Endothelial cell of umbilical vein (primary cell): ENCODE measurements around the gene PLBD2. TPM values are rescaled to one million over a fixed set of nuclear protein-coding genes. Genes with fewer than 3 reads are reported as not detected.

Experiments
- BruUV-seq: library from RNA; stranded (reverse); fragments of 400-500 nt; replicated peaks from 2 replicates; lab custom pipeline; 2021; lab: Mats Ljungman, UMichigan
- CTCF ChIA-PET: fragments of 300-600, 350-600 bp; sonication (Branson Sonifier 250); formaldehyde crosslinking; loops from one replicate; lab custom pipeline; 2021; ENCODE audit warnings: antibody characterized with exemption, inconsistent platforms; lab: Charles Lee
- POLR2A ChIA-PET: fragments of 300-600, 350-600 bp; sonication (Branson Sonifier 250); formaldehyde crosslinking; loops from one replicate; lab custom pipeline; 2021; ENCODE audit warnings: antibody characterized with exemption, inconsistent platforms; lab: Charles Lee
- DNase-seq: peaks from one replicate; pipeline ENCODE4 v3.0.0-alpha.2; 2011; ENCODE audit warnings: low read depth, low spot score
- FAIRE-seq: peaks from 2 replicates; lab custom pipeline; 2011; peaks lifted over from hg19 to GRCh38; lab: Jason Lieb, UNC
- H2AFZ ChIP-seq: 2 replicates; pipeline ENCODE4 v1.6.0; 2012; ENCODE audit warnings: low read depth, low read length, control low read depth, inconsistent platforms
- H3K27ac ChIP-seq: 2 replicates; pipeline ENCODE4 v1.5.1; 2011; ENCODE audit warnings: low read depth, mild to moderate bottlenecking, control low read depth, low read length, moderate library complexity; ENCODE audit not compliant: insufficient read depth
- H3K27me3 ChIP-seq, 2 experiments: 2 replicates each; pipeline versions ENCODE4 v1.6.0 to v1.6.1; 2011; ENCODE audit warnings: low read length in 2 of 2, mixed read lengths in 1 of 2; ENCODE audit not compliant: control insufficient read depth in 2 of 2, insufficient read depth in 2 of 2
- H3K36me3 ChIP-seq, 2 experiments: 2 replicates in 1 of 2; 3 replicates in 1 of 2; pipeline ENCODE4 v1.5.1; 2011; ENCODE audit warnings: low read length in 2 of 2, mild to moderate bottlenecking in 1 of 2, moderate library complexity in 1 of 2; ENCODE audit not compliant: control insufficient read depth in 2 of 2, insufficient read depth in 2 of 2; ENCODE audit errors: extremely low read depth in 1 of 2
- H3K4me1 ChIP-seq: 3 replicates; pipeline ENCODE4 v1.5.1; 2011; ENCODE audit warnings: mild to moderate bottlenecking, low read length; ENCODE audit not compliant: control insufficient read depth, insufficient read depth; ENCODE audit errors: extremely low read depth
- H3K4me2 ChIP-seq: 2 replicates; pipeline ENCODE4 v1.6.1; 2011; ENCODE audit warnings: low read length, control low read depth, mixed read lengths; ENCODE audit not compliant: insufficient read depth
- H3K4me3 ChIP-seq, 3 experiments: fragments of 200-600 bp in 1 of 3; sonication (generic), shearing (Covaris generic) in 1 of 3; replicated peaks in 1 of 3; 2 replicates each; pipeline ENCODE4 v1.5.1; 2011 to 2016; ENCODE audit warnings: control low read depth in 3 of 3, low read length in 3 of 3, mild to moderate bottlenecking in 2 of 3, inconsistent platforms in 1 of 3, low read depth in 1 of 3, moderate library complexity in 1 of 3; ENCODE audit not compliant: insufficient read depth in 1 of 3
- H3K79me2 ChIP-seq: 2 replicates; pipeline ENCODE4 v1.6.0; 2012; ENCODE audit warnings: low read length, inconsistent platforms; ENCODE audit not compliant: control insufficient read depth, insufficient read depth
- H3K9ac ChIP-seq: replicated peaks from 2 replicates; pipeline ENCODE3; 2011; ENCODE audit warnings: low read length, control low read depth; ENCODE audit not compliant: insufficient read depth; ENCODE audit errors: extremely low read depth
- H3K9me1 ChIP-seq: replicated peaks from 3 replicates; pipeline ENCODE4 v1.6.0; 2011; ENCODE audit warnings: mild to moderate bottlenecking, low read length; ENCODE audit not compliant: control insufficient read depth, insufficient read depth; ENCODE audit errors: extremely low read depth
- H3K9me3 ChIP-seq: replicated peaks from 2 replicates; pipeline ENCODE4 v1.5.1; 2012; ENCODE audit warnings: low read length, inconsistent platforms; ENCODE audit not compliant: control insufficient read depth, insufficient read depth
- H4K20me1 ChIP-seq: replicated peaks from 2 replicates; pipeline ENCODE3; 2011; ENCODE audit warnings: mild to moderate bottlenecking, low read length; ENCODE audit not compliant: control insufficient read depth, insufficient read depth; ENCODE audit errors: extremely low read depth
- EZH2 ChIP-seq: IDR thresholded peaks from 2 replicates; pipeline ENCODE4 v1.6.1; 2012; ENCODE audit warnings: borderline replicate concordance, low read depth, mild to moderate bottlenecking, moderate library complexity, low read length, inconsistent platforms; ENCODE audit not compliant: severe bottlenecking
- FOS ChIP-seq: IDR thresholded peaks from 2 replicates; pipeline ENCODE4 v1.6.1; 2011; ENCODE audit warnings: mild to moderate bottlenecking, low read length, moderate library complexity, borderline replicate concordance; ENCODE audit not compliant: insufficient read depth
- GATA2 ChIP-seq: IDR thresholded peaks from 2 replicates; pipeline ENCODE4 v1.7.0; 2011; ENCODE audit warnings: low read depth, mild to moderate bottlenecking, moderate library complexity, mixed read lengths, low read length; ENCODE audit not compliant: insufficient read length, insufficient read depth
- JUN ChIP-seq: IDR thresholded peaks from 2 replicates; pipeline ENCODE4 v1.6.1; 2011; ENCODE audit warnings: borderline replicate concordance, low read depth; ENCODE audit not compliant: insufficient read length, insufficient read depth
- POLR2A ChIP-seq: IDR thresholded peaks from 2 replicates; pipeline ENCODE4 v1.6.1; 2012; ENCODE audit warnings: low read depth, mild to moderate bottlenecking, control low read depth, low read length
- dilution Hi-C: fragments of 300-500 bp; cut with MboI; formaldehyde crosslinking; loops from one replicate; pipeline ENCODE4 v1.15.0; 2019; ENCODE audit warnings: low sequenced_read_pairs; ENCODE audit not compliant: extremely low pct_ligation_motif_present
- intact Hi-C: fragments of 100-400 bp; cut with micrococcal nuclease; formaldehyde crosslinking; loops from one replicate; pipeline ENCODE4 v1.10.0; 2022
- polyA plus RNA-seq, 4 experiments: library from polyadenylated mRNA; depleted of rRNA in 3 of 4; stranded (reverse) in 3 of 4; unstranded in 1 of 4; fragments of >200 nt; gene quantifications; 2 replicates each; pipeline versions ENCODE4 v1.2.1 to v1.2.3, GENCODE V29; 2011 to 2012; ENCODE audit warnings: missing spikeins in 1 of 4
- total RNA-seq: library from RNA; stranded (reverse); gene quantifications from 2 replicates; pipeline ENCODE4 v1.2.3, GENCODE V29; 2021
- TF ChIP-seq, protein P1 (sequence below), 2 donors: IDR thresholded peaks; 1 replicate in 1 of 2; 2 replicates in 1 of 2; pipeline ENCODE4 v1.5.1; 2011; ENCODE audit warnings: low read length in 2 of 2, mild to moderate bottlenecking in 2 of 2, moderate library complexity in 2 of 2, control low read depth in 1 of 2, inconsistent platforms in 1 of 2, low read depth in 1 of 2; ENCODE audit not compliant: insufficient read depth in 1 of 2; ENCODE audit errors: extremely low read depth in 1 of 2
- TF ChIP-seq, protein P2 (sequence below): IDR thresholded peaks from 2 replicates; pipeline ENCODE4 v1.6.1; 2011; ENCODE audit not compliant: insufficient read depth, insufficient read length

The PLBD2 gene
- total and polyA plus RNA-seq, 2 donors (not counting 3 experiments of a cell fraction or from before 2014, with no cell fraction given): 24.4 to 46.8 TPM

DNA sequence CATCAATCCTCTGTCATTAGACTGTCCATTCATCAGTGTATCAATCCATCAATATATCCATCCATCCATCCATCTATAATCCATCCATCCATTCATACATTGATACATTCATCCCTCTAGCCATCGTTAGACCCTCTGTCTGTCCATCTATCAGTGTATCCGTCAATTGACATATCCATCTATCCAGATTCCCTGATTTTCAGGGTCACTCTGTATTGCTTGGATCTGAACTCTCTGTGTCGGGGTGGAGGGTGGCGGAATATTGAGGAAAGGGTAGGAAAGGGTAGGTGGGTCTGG, 80.9 kb downstream of the PLBD2 start:
- ChIA-PET CTCF (interaction anchor here (2.4 kb wide), 1 partner anchor 473 kb away, joined by 10 read pairs; no protein-coding TSS in a partner anchor), POLR2A (no interaction called here)
- Histone ChIP-seq H3K27ac (no peak overlapping the region), H3K4me3 (no peak overlapping the region), H3K36me3 (no peaks in the 10 kb centered on the region), H2AFZ (no peak overlapping the region), H3K27me3 (peaks cover 0 to 2% of the 10 kb centered on the region in 2 experiments), H3K9me1 (no peaks in the 10 kb centered on the region), H4K20me1 (no peaks in the 10 kb centered on the region), H3K9me3 (no peaks in the 10 kb centered on the region), H3K4me2 (no peak overlapping the region), H3K4me1 (no peaks in the 10 kb centered on the region), H3K79me2 (no peaks in the 10 kb centered on the region), H3K9ac (no peak overlapping the region)
- dilution Hi-C loops: no loop called here
- DNase-seq: no peak
- intact Hi-C loops: no loop called here
- BruUV-seq: no TSS peak
- TF ChIP-seq EZH2 (no peak), JUN (no peak), POLR2A (no peak), GATA2 (no peak), FOS (no peak)
- TF ChIP-seq, protein P1, sequence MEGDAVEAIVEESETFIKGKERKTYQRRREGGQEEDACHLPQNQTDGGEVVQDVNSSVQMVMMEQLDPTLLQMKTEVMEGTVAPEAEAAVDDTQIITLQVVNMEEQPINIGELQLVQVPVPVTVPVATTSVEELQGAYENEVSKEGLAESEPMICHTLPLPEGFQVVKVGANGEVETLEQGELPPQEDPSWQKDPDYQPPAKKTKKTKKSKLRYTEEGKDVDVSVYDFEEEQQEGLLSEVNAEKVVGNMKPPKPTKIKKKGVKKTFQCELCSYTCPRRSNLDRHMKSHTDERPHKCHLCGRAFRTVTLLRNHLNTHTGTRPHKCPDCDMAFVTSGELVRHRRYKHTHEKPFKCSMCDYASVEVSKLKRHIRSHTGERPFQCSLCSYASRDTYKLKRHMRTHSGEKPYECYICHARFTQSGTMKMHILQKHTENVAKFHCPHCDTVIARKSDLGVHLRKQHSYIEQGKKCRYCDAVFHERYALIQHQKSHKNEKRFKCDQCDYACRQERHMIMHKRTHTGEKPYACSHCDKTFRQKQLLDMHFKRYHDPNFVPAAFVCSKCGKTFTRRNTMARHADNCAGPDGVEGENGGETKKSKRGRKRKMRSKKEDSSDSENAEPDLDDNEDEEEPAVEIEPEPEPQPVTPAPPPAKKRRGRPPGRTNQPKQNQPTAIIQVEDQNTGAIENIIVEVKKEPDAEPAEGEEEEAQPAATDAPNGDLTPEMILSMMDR (IDR thresholded peaks at IDR 0.05; ENCODE audit: extremely low read depth in 1 of 2, insufficient read depth in 1 of 2, low read depth in 1 of 2, low read length in 2 of 2): no peak
- TF ChIP-seq, protein P2, sequence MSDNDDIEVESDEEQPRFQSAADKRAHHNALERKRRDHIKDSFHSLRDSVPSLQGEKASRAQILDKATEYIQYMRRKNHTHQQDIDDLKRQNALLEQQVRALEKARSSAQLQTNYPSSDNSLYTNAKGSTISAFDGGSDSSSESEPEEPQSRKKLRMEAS: no peak
- FAIRE-seq: no peak
